Nephron (organoid): Measurements from ENCODE around the gene CAVIN4.

ENCODE experiments used
- H3K27ac Mint-ChIP-seq, 3 experiments: 2 replicates each; pipeline ENCODE4 v1.8.0; 2020; ENCODE audit warnings: mixed read lengths in 3 of 3, mild to moderate bottlenecking in 2 of 3, moderate library complexity in 1 of 3
- H3K27me3 Mint-ChIP-seq: 2 replicates; pipeline ENCODE4 v1.8.0; 2021; ENCODE audit warnings: low read depth, mild to moderate bottlenecking, moderate library complexity, mixed read lengths
- H3K36me3 Mint-ChIP-seq: 2 replicates; pipeline ENCODE4 v1.8.0; 2020; ENCODE audit warnings: low read depth, mixed read lengths
- H3K4me1 Mint-ChIP-seq: 2 replicates; pipeline ENCODE4 v1.8.0; 2020; ENCODE audit warnings: mixed read lengths
- H3K4me3 Mint-ChIP-seq, 3 experiments: 2 replicates each; pipeline ENCODE4 v1.8.0; 2020; ENCODE audit warnings: mild to moderate bottlenecking in 3 of 3, mixed read lengths in 3 of 3, moderate library complexity in 2 of 3
- H3K9me3 Mint-ChIP-seq: 2 replicates; pipeline ENCODE4 v1.8.0; 2020; ENCODE audit warnings: mixed read lengths
- TF ChIP-seq, protein P1 (sequence below), 3 experiments: fragments of 200-600 bp; sonication (generic); IDR thresholded peaks; one replicate each; pipeline ENCODE4 v1.5.0; 2021; ENCODE audit warnings: antibody characterized with exemption in 3 of 3; ENCODE audit not compliant: unreplicated experiment in 3 of 3

CAVIN4 gene

DNA sequence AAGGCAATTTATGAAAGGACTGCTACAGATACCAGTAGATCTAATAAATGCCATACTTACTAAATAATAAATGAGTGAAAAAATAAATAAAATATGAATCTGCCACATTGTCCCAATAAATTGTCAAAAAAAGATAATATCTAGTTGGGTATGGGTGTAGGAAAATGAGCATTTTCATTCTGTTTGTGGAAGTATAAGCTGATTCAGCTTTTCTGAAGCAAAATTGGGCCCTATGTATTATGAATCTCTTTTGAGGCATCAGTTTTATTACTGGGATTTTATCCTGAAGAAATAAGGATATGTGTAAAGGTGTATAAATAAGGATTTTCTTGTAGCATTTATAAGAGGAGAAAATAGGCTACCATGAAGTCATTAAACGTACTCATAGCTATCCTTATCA, 46.1 kb downstream of the CAVIN4 start:
- no peak overlapping the region for H3K27ac Mint-ChIP-seq
- H3K4me3 Mint-ChIP-seq = no peak overlapping the region
- H3K27me3 Mint-ChIP-seq = no peaks in the 10 kb centered on the region
- TF ChIP-seq, protein P1, sequence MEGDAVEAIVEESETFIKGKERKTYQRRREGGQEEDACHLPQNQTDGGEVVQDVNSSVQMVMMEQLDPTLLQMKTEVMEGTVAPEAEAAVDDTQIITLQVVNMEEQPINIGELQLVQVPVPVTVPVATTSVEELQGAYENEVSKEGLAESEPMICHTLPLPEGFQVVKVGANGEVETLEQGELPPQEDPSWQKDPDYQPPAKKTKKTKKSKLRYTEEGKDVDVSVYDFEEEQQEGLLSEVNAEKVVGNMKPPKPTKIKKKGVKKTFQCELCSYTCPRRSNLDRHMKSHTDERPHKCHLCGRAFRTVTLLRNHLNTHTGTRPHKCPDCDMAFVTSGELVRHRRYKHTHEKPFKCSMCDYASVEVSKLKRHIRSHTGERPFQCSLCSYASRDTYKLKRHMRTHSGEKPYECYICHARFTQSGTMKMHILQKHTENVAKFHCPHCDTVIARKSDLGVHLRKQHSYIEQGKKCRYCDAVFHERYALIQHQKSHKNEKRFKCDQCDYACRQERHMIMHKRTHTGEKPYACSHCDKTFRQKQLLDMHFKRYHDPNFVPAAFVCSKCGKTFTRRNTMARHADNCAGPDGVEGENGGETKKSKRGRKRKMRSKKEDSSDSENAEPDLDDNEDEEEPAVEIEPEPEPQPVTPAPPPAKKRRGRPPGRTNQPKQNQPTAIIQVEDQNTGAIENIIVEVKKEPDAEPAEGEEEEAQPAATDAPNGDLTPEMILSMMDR (IDR thresholded peaks at IDR 0.05; ENCODE audit: unreplicated experiment in 3 of 3) = no peak
- peaks cover 6% of the 10 kb centered on the region for H3K9me3 Mint-ChIP-seq
- no peaks in the 10 kb centered on the region for H3K36me3 Mint-ChIP-seq
- H3K4me1 Mint-ChIP-seq = no peaks in the 10 kb centered on the region

GRCh38 chr9:100626949-100627348, 49.1 kb downstream of the CAVIN4 start:
- H3K4me3 Mint-ChIP-seq = no peak overlapping the region
- no peaks in the 10 kb centered on the region for H3K27me3 Mint-ChIP-seq
- peaks cover 6% of the 10 kb centered on the region for H3K9me3 Mint-ChIP-seq
- H3K36me3 Mint-ChIP-seq = no peaks in the 10 kb centered on the region
- no peaks in the 10 kb centered on the region for H3K4me1 Mint-ChIP-seq
- TF ChIP-seq, protein P1 (IDR thresholded peaks at IDR 0.05; ENCODE audit: unreplicated experiment in 3 of 3) = no peak
- no peak overlapping the region for H3K27ac Mint-ChIP-seq

DNA sequence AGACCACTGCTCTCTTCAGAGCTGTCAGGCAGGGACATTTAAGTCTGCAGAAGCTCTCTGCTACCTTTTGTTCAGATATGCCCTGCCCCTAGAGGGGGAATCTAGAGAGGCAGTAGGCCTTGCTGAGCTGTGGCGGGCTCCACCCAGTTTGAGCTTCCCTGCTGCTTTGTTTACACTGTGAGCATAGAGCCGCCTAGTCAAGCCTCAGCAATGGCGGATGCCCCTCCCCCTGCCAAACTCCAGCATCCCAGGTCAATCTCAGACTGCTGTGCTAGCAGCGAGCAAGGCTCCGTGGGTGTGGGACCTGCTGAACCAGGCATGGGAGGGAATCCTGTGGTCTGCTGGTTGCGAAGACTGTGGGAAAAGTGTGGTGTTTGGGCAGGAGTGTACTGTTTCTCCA, 59.9 kb downstream of the CAVIN4 start:
- H3K36me3 Mint-ChIP-seq = no peaks in the 10 kb centered on the region
- H3K27ac Mint-ChIP-seq = no peak overlapping the region
- H3K4me1 Mint-ChIP-seq = peaks cover 24% of the 10 kb centered on the region
- H3K27me3 Mint-ChIP-seq = peaks cover 3% of the 10 kb centered on the region
- TF ChIP-seq, protein P1 (IDR thresholded peaks at IDR 0.05; ENCODE audit: unreplicated experiment in 3 of 3) = no peak
- no peak overlapping the region for H3K4me3 Mint-ChIP-seq
- peaks cover 13% of the 10 kb centered on the region for H3K9me3 Mint-ChIP-seq
